DMS 273 (cell line): ENCODE results near the gene PTPRG.

Source experiments
- DNase-seq: peaks from one replicate; lab custom pipeline; 2025; ENCODE audit not compliant: unreplicated experiment; lab: John Stamatoyannopoulos, UW

PTPRG gene

GRCh38 chr3:62159709-62160092, 598.3 kb downstream of the PTPRG start:
- no peak for DNase-seq

GRCh38 chr3:62161371-62161770, 600.0 kb downstream of the PTPRG start:
- DNase-seq = no peak

DNA sequence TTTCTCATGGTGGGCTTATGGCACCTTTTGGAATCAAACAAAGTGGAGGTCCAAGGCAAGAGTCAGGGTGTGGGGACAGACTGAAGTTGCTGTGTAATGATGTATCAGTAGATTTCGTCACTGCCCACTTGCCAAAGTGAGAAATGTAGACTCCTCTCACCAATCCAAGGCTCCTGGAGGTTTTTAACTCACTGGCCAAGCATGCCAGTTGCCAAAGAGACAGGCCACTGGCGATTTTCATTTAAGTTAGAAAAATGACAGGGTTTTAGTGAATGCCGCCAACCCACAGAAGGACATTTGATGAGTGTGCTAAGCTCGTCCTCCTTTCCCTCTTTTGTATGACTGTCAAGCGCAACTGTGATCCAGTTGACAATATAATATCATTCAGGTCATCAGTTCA, 602.8 kb downstream of the PTPRG start:
- DNase-seq = no peak

GRCh38 chr3:62164746-62165145, 603.4 kb downstream of the PTPRG start:
- no peak for DNase-seq

GRCh38 chr3:62167566-62168262, 606.3 kb downstream of the PTPRG start:
- DNase-seq = no peak

DNA sequence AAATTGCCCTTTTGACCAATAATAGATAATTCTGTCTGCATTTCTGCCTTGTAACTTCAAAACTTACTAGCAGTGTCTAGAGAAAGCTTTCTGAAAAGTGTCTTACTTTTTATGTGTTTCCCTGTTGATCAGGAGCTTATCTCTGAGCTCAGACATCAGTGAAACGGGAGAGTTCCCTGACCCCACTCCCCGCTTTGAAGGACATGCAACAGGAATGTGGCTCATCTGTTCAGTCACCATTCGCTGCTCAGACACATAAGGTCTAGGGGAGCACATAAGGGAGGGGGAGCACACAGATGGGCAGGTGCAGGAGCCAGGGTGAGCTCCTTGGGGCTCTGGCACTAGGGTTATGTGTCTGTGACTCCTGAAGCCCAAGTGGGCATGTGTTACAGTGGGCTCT, 607.0 kb downstream of the PTPRG start:
- no peak for DNase-seq

DNA sequence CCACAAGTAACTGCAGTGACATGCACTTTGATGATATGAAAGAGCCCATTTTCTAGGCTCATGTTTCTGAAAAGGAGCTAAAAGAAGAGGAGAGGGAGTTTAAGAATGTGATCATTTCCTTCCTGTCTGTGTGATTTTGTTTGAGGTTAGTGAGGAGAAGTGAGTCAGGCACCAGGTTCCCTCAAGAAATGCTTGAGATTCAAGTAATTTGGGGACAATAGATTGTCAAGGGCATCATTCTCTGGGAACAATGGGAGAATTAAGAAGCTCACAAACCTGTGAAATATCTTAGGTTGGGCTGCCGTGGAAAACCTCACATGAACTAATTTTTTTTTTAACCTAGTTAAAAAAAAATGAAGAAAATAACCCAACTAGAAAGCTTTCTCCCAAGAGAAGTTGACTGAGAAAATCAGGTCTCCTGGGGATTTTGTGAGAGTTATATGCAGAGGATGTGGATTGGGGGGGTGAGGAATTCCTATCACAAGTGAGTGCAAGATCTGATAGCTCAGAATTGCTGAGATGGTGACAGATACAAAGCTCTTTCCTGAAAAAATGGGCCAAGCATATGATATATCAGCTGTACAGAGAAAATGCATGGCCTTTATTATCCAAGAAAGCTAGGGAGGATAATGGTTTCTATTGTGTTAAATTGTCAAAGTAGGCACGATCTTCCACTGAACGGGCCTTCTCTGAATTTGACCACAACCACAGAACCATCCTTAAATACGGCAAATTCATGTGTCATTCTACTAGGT, 608.7 kb downstream of the PTPRG start:
- no peak for DNase-seq

DNA sequence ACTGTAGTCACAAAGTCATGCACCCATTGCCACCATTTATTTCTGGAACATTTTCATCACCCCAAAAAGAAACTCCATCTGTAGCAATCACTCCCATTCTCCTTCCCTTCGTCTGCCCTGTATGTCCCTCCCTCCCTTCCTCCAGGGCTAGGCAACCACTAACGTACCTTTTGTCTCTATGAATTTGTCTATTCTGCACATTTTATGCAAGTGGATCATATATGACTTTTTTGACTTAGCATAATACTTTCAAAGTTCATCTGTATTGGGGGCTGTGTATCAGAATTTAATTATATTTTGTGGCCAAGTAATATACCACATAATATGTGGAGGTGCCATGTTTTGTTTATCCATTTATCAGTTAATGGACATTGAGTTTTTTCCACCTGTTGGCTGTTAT, 610.4 kb downstream of the PTPRG start:
- no peak for DNase-seq

DNA sequence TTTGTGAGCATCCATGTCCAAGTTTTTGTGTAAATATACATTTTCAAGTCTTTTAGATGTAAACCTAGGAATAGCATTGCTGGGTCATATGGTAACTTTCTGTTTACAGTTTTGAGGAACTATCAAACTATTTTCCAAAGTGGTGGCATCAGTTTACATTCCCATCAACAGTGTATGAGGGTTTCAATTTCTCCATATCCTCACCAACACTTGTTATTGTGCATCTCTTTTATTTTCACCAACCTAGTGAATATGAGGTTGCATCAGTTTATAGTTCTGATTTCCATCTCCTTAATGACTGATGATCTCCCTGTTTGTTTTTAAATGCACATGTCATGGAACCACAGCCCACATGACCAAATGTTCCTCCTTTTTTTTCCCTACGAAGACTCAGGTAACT, 610.8 kb downstream of the PTPRG start:
- DNase-seq = no peak

GRCh38 chr3:62173939-62174515, 612.7 kb downstream of the PTPRG start:
- DNase-seq = no peak

GRCh38 chr3:62175161-62175560, 613.8 kb downstream of the PTPRG start:
- DNase-seq = no peak

- no peak for DNase-seq
These were observed 616.7 kb downstream of the PTPRG start for GRCh38 chr3:62178032-62178431.

DNA sequence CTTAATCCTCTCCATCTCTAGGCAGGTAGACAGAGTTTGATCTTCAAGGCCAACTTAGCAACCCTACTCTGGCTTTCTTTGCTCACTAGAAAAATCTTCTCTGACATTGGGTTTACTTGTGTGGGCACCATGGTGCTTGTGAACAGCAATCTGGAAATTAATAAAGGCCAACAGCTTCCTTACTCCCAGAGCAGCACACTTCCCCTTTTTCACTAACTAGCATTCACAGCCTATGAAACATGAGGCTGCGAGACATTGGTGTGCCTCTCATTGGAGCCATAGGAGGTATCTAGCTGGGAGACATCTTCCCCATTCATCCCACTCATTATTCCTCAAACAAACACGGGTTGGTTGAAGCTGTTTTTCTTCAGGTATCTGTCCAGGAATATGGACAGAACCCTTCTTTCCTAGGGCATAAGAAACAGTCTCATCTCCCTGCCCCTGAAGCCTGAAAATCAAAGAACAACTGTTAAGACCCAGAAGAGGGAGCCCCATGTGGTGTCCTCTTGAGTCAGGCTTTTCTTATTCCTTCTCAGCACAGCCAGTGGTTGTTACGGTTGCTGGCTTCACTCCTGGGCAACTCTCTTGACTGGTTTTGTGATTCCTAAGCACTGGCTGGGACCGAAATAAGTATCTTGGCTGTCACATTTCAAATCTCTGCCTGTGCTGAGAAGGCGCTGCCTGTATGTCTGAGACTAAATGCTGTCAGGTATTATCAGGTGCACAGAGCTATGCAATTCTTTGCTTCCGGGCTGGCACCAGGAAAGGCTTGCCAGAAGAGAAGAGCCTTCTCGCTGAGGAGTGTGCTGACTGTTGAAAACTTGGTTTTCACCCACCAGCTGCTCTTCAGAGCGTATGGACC, 617.6 kb downstream of the PTPRG start:
- no peak for DNase-seq

- DNase-seq = no peak
These were observed 619.1 kb downstream of the PTPRG start for GRCh38 chr3:62180514-62180913.

DNA sequence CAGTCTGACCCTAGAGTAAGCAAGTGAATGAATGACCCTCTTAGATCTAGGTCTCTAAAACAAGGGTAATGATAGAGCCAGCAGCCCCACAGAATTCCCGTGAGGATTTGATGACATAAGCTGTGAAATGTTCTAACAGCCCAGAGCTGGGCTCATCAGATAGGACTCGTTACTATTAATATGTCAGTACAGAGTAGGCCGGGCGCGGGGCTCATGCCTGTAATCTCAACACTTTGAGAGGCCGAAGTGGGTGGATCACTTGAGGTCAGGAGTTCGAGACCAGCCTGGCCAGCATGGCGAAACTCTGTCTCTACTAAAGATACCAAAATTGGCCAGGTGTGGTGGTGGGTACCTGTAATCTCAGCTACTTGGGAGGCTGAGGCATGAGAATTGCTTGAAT, 621.7 kb downstream of the PTPRG start:
- DNase-seq = no peak

DNA sequence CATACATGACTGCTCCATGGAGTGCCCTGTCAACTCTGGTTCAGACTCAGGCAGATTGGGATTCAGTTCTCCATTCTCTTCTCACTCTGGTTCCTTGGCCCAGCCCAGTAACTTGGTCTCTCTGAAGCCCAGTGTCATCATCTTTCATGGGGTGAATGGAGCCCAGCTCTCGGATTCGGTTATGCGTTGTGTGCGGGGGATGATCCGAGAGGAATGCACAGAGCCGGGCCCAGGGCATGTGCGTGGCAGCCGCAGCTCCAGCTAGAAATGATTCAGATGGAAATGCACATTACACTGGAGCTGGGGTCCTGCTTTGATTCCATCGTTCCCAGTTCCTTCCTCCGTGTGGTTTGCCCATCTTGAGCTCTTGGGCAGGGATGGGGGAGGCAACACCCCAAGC, 622.6 kb downstream of the PTPRG start:
- DNase-seq = no peak

GRCh38 chr3:62184559-62184958, 623.2 kb downstream of the PTPRG start:
- peak; percentile 6 for DNase-seq

DNA sequence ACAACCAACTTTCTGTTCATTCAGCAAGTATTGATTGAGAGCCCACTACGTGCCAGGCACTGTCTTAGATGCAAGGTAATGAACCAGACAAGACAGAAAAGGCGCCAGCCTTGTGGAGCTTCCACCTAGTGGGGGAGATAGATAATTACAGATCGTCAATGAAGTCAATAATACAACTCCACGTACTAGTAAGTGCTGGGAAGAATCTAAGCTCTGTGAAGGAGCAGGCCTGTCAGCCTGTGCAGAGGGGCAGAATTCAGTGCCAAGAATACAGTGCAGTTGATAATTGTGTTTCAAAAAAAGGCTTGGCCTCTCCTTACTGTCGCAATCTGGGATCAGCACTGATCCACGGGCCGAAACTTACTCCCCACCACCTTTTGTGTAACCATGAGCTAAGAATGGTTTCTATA, 625.7 kb downstream of the PTPRG start:
- peak; percentile 27 for DNase-seq

GRCh38 chr3:62188681-62189375, 627.5 kb downstream of the PTPRG start:
- peak; percentile 80 for DNase-seq

DNA sequence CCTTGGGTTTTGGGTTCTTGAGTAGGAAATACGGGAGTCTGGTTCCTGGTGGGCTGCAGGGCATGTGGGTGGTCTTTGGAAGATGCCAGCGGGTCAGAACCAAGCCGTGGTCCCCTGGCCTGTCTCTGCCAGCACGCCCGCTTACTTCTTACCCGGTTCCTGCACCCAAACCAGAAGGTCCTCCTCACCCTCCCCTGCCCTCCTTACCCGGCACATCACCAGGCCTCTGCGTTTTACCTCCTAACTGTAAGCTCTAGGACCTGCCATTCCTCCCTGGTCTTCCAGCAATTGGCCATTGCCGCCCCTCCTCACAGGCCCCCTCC, 628.0 kb downstream of the PTPRG start:
- no peak for DNase-seq

- DNase-seq = no peak
These were observed 631.5 kb downstream of the PTPRG start for GRCh38 chr3:62192891-62193290.
